Left lobe of liver (tissue), 2 donors: ENCODE data around the gene RAB3IL1. TPM values are rescaled to one million over a fixed set of nuclear protein-coding genes. Genes with fewer than 3 reads are reported as not detected.
A peak's percentile ranks its signal among the peaks of the same experiment; 100 is the strongest.

ENCODE experiments used
- ATAC-seq: fragments of 200-7000 bp; cut with Tn5 transposase; one replicate; pipeline ENCODE4 v1.9.1; 2020; ENCODE audit warnings: mild to moderate bottlenecking, moderate library complexity
- DNase-seq: peaks from one replicate; pipeline ENCODE4 v3.0.0-alpha.2; 2020; ENCODE audit warnings: low spot score
- total RNA-seq: library from RNA; stranded (reverse); gene quantifications from one replicate; pipeline ENCODE4 v1.2.1, GENCODE V29; 2021
- donor health status: DM: no; HTN: no; CAD: no; lungs with moderate emphysema.
- donor health status: DM: no; HTN: yes; CAD: no.

RAB3IL1 gene
- total RNA-seq, 1 donor from 2014 or later = 4.0 TPM

GRCh38 chr11:61851113-61851899, 66.1 kb downstream of the RAB3IL1 start:
- DNase-seq (no peak), ATAC-seq (no peak)

- DNase-seq = no peak
- peak; percentile 14 for ATAC-seq
Observed at GRCh38 chr11:61850687-61851086, 66.7 kb downstream of the RAB3IL1 start.

GRCh38 chr11:61848631-61849030, 68.7 kb downstream of the RAB3IL1 start:
- DNase-seq = no peak
- no peak for ATAC-seq

GRCh38 chr11:61847914-61848581, 69.3 kb downstream of the RAB3IL1 start:
- no peak for DNase-seq
- ATAC-seq = no peak

Other genes with a start within 250 kb of the RAB3IL1 start
- gene DAGLA, start 237.2 kb downstream of the RAB3IL1 start, total RNA-seq = 0.35 TPM
- 15.9 TPM for gene MYRF, start 164.9 kb downstream of the RAB3IL1 start, total RNA-seq
- gene TMEM258, start 125.0 kb downstream of the RAB3IL1 start, total RNA-seq = 58.5 TPM
- 5.1 TPM for gene FEN1, start 124.7 kb downstream of the RAB3IL1 start, total RNA-seq
- 34.6 TPM for gene FADS1, start 100.6 kb downstream of the RAB3IL1 start, total RNA-seq
- 113 TPM for gene FADS2, start 89.3 kb downstream of the RAB3IL1 start, total RNA-seq
- gene FADS3, start 26.0 kb downstream of the RAB3IL1 start, total RNA-seq = 15.0 TPM
- gene BEST1, start 32.8 kb upstream of the RAB3IL1 start, total RNA-seq = 0.63 TPM
- gene FTH1, start 50.1 kb upstream of the RAB3IL1 start, total RNA-seq = 938 TPM
- gene INCENP, start 206.4 kb upstream of the RAB3IL1 start, total RNA-seq = 7.3 TPM